SK-N-SH (cell line): ENCODE results near the gene PHLPP2. TPM values are rescaled to one million over a fixed set of nuclear protein-coding genes. Genes with fewer than 3 reads are reported as not detected.

ENCODE experiments used
- CTCF ChIA-PET: fragments of 300-600, 350-600 bp; formaldehyde crosslinking; extraction: SDS; loops from one replicate; lab custom pipeline; 2021; lab: Yijun Ruan, JAX
- POLR2A ChIA-PET: fragments of 350-600 bp; sonication (Branson Sonifier 250); formaldehyde crosslinking; extraction: SDS; loops from one replicate; lab custom pipeline; 2020; ENCODE audit warnings: antibody characterized with exemption, inconsistent platforms; lab: Yijun Ruan, JAX
- DNase-seq: peaks from one replicate; pipeline ENCODE4 v3.0.0; 2012
- H2AFZ ChIP-seq: fragments of 200-600 bp; sonication (generic); 2 replicates; pipeline ENCODE4 v1.8.1; 2016; ENCODE audit warnings: antibody characterized with exemption, mild to moderate bottlenecking, low read depth
- H3F3A ChIP-seq: fragments of 200-600 bp; sonication (generic); replicated peaks from 2 replicates; pipeline ENCODE3; 2016; ENCODE audit warnings: antibody characterized with exemption, mild to moderate bottlenecking; ENCODE audit not compliant: insufficient read depth
- H3K27ac ChIP-seq, 2 experiments: fragments of 200-500 bp in 1 of 2; fragments of 200-600 bp in 1 of 2; sonication (Bioruptor generic) in 1 of 2; sonication (generic), shearing (Covaris generic) in 1 of 2; 2 replicates each; pipeline versions ENCODE4 v1.5.1 to v1.6.1; 2014 to 2016; ENCODE audit warnings: low read depth in 2 of 2, inconsistent platforms in 1 of 2, low read length in 1 of 2, mild to moderate bottlenecking in 1 of 2, mixed read lengths in 1 of 2
- H3K27me3 ChIP-seq: fragments of 200-600 bp; sonication (generic), shearing (Covaris generic); 2 replicates; pipeline ENCODE4 v1.6.1; 2016; ENCODE audit warnings: mixed run types; ENCODE audit not compliant: insufficient read depth
- H3K36me3 ChIP-seq, 2 experiments: fragments of 200-500 bp in 1 of 2; fragments of 200-600 bp in 1 of 2; sonication (Bioruptor generic) in 1 of 2; sonication (generic) in 1 of 2; replicated peaks in 1 of 2; 2 replicates each; pipeline versions ENCODE3 to v1.5.1; 2014 to 2016; ENCODE audit warnings: low read length in 1 of 2, mild to moderate bottlenecking in 1 of 2; ENCODE audit not compliant: insufficient read depth in 2 of 2, control insufficient read depth in 1 of 2
- H3K4me1 ChIP-seq, 2 experiments: fragments of 200-500 bp in 1 of 2; fragments of 200-600 bp in 1 of 2; sonication (Bioruptor generic) in 1 of 2; sonication (generic), shearing (Covaris generic) in 1 of 2; 2 replicates each; pipeline versions ENCODE4 v1.5.1 to v1.6.1; 2014 to 2016; ENCODE audit warnings: low read depth in 1 of 2, low read length in 1 of 2, mixed run types in 1 of 2; ENCODE audit not compliant: insufficient read depth in 2 of 2, control insufficient read depth in 1 of 2
- H3K4me2 ChIP-seq: fragments of 200-600 bp; sonication (generic), shearing (Covaris generic); 2 replicates; pipeline ENCODE4 v1.6.1; 2017; ENCODE audit warnings: mixed run types
- H3K4me3 ChIP-seq, 2 experiments: fragments of 200-500 bp in 1 of 2; fragments of 200-600 bp in 1 of 2; sonication (Bioruptor generic) in 1 of 2; sonication (generic), shearing (Covaris generic) in 1 of 2; 2 replicates each; pipeline versions ENCODE4 v1.5.1 to v1.8.1; 2014 to 2016; ENCODE audit warnings: low read depth in 2 of 2, inconsistent platforms in 1 of 2, low read length in 1 of 2, mild to moderate bottlenecking in 1 of 2, mixed read lengths in 1 of 2, moderate library complexity in 1 of 2
- H3K79me2 ChIP-seq: fragments of 200-600 bp; sonication (generic); 2 replicates; pipeline ENCODE4 v1.8.1; 2017; ENCODE audit warnings: mild to moderate bottlenecking; ENCODE audit not compliant: insufficient read depth
- H3K9ac ChIP-seq: fragments of 200-600 bp; sonication (generic); 2 replicates; pipeline ENCODE4 v1.6.1; 2017; ENCODE audit warnings: mixed run types
- H3K9me2 ChIP-seq: fragments of 200-600 bp; sonication (generic); 2 replicates; pipeline ENCODE4 v1.6.1; 2017; ENCODE audit warnings: mixed run types
- H3K9me3 ChIP-seq: fragments of 200-600 bp; sonication (generic); 2 replicates; pipeline ENCODE4 v1.6.1; 2017; ENCODE audit warnings: mixed run types, mild to moderate bottlenecking, moderate library complexity
- H4K20me1 ChIP-seq: fragments of 200-600 bp; sonication (generic); 2 replicates; pipeline ENCODE4 v1.6.1; 2017; ENCODE audit warnings: mild to moderate bottlenecking, mixed run types; ENCODE audit not compliant: insufficient read depth
- CHD2 ChIP-seq: fragments of 150-350 bp; IDR thresholded peaks from 2 replicates; pipeline ENCODE4 v1.6.1; 2018; ENCODE audit warnings: low read length; ENCODE audit not compliant: partially characterized antibody
- ELF1 ChIP-seq: IDR thresholded peaks from 2 replicates; pipeline ENCODE4 v1.4.0; 2012
- EZH2phosphoT487 ChIP-seq: fragments of 200-600 bp; sonication (generic); IDR thresholded peaks from 2 replicates; pipeline ENCODE4 v1.6.1; 2017; ENCODE audit warnings: low read depth, mixed run types, mild to moderate bottlenecking, antibody characterized with exemption, moderate library complexity, borderline replicate concordance
- FOSL2 ChIP-seq: IDR thresholded peaks from 2 replicates; pipeline ENCODE4 v1.4.0; 2012; ENCODE audit warnings: low read depth, mild to moderate bottlenecking, moderate library complexity, borderline replicate concordance
- GABPA ChIP-seq: IDR thresholded peaks from 2 replicates; pipeline ENCODE4 v1.4.0; 2012; ENCODE audit warnings: low read depth, mild to moderate bottlenecking
- MAX ChIP-seq: IDR thresholded peaks from 2 replicates; pipeline ENCODE4 v1.4.0; 2012; ENCODE audit warnings: low read depth
- MXI1 ChIP-seq: IDR thresholded peaks from 2 replicates; pipeline ENCODE4 v1.6.1; 2012; ENCODE audit warnings: mild to moderate bottlenecking, low read depth, low read length, improper control_type of control experiment
- NFIC ChIP-seq: IDR thresholded peaks from 2 replicates; pipeline ENCODE4 v1.4.0; 2012; ENCODE audit warnings: borderline replicate concordance
- NRF1 ChIP-seq: IDR thresholded peaks from 2 replicates; pipeline ENCODE4 v1.6.1; 2012; ENCODE audit warnings: low read depth, mild to moderate bottlenecking, low read length
- PBX3 ChIP-seq: IDR thresholded peaks from 2 replicates; pipeline ENCODE4; 2012
- POLR2AphosphoS5 ChIP-seq: IDR thresholded peaks from 2 replicates; pipeline ENCODE4 v1.6.1; 2012; ENCODE audit warnings: low read depth, low read length
- RAD21 ChIP-seq: IDR thresholded peaks from 2 replicates; pipeline ENCODE4 v1.6.1; 2012; ENCODE audit warnings: mild to moderate bottlenecking, low read length
- RCOR1 ChIP-seq: fragments of 150-350 bp; IDR thresholded peaks from 2 replicates; pipeline ENCODE4 v1.6.1; 2017; ENCODE audit warnings: antibody characterized with exemption, low read length
- RFX5 ChIP-seq: IDR thresholded peaks from 2 replicates; pipeline ENCODE4 v1.6.1; 2012; ENCODE audit warnings: mild to moderate bottlenecking, improper control_type of control experiment, low read length
- RXRA ChIP-seq: IDR thresholded peaks from 2 replicates; pipeline ENCODE4 v1.4.0; 2012; ENCODE audit warnings: low read depth, mild to moderate bottlenecking, borderline replicate concordance
- SIN3A ChIP-seq: IDR thresholded peaks from 2 replicates; pipeline ENCODE4 v1.6.1; 2012; ENCODE audit warnings: low read depth, mild to moderate bottlenecking, low read length, moderate library complexity, borderline replicate concordance
- SMC3 ChIP-seq: IDR thresholded peaks from 2 replicates; pipeline ENCODE4 v1.6.1; 2012; ENCODE audit warnings: low read depth, low read length, improper control_type of control experiment
- TCF12 ChIP-seq: IDR thresholded peaks from 2 replicates; pipeline ENCODE4 v1.4.0; 2012
- USF1 ChIP-seq: IDR thresholded peaks from 2 replicates; pipeline ENCODE4 v1.4.0; 2012; ENCODE audit warnings: low read depth, borderline replicate concordance
- USF2 ChIP-seq: fragments of 150-350 bp; IDR thresholded peaks from 2 replicates; pipeline ENCODE4 v1.6.1; 2017; ENCODE audit warnings: antibody characterized with exemption, low read length, low read depth, borderline replicate concordance
- WGBS: methylation state at CpG from one replicate; pipeline ENCODE4 v1.1.6; 2017; ENCODE audit warnings: low lambda C conversion rate; 5-methylcytosine and 5-hydroxymethylcytosine counted together
- polyA plus RNA-seq, 3 experiments: library from polyadenylated mRNA; depleted of rRNA; stranded (reverse); fragments of >200 nt; gene quantifications; 2 replicates each; pipeline ENCODE4 v1.2.3, GENCODE V29; 2012

The PHLPP2 gene
- polyA plus RNA-seq (2012; rRNA removed), result 5.5 and 7.2 TPM in 2 replicates
- polyA plus RNA-seq (2012; cell fraction: cytosol; rRNA removed), result 5.1 and 5.6 TPM in 2 replicates
- polyA plus RNA-seq (2012; cell fraction: nucleus; rRNA removed), result 10.5 and 15.7 TPM in 2 replicates

GRCh38 chr16:71724320-71724751 is at the start of gene PHLPP2:
TSS of gene PHLPP2 (minus strand) at chr16:71724701. CDS start at chr16:71714795, 9,906 bp downstream.
- H3K9ac ChIP-seq, result peak within 1 kb of the TSS; percentile 83
- peak within 1 kb of the TSS; percentile 57 to 73; a peak in 3 of 4 replicates for H3K27ac ChIP-seq
- peak within 1 kb of the TSS; percentile 70; the same call in 1 of the 2 replicates for H3K4me2 ChIP-seq
- peak within 1 kb of the TSS; percentile 61 to 94 for H3K4me3 ChIP-seq
- WGBS, result 60% methylated on average over 10 of the region's 10 CpGs
- peak within 1 kb of the TSS; percentile 60; the same call in 1 of the 2 replicates for H2AFZ ChIP-seq
- CTCF ChIA-PET, result interaction anchor here (0.7 to 2.0 kb wide), 2 partner anchors 113 to 147 kb away, joined by 3 to 8 read pairs; no protein-coding TSS in a partner anchor
- peaks cover 3 to 19% of the 10 kb centered on the region in 2 experiments for H3K36me3 ChIP-seq
- POLR2A ChIA-PET, result no interaction called here
- peaks cover 23% of the 10 kb centered on the region for H3F3A ChIP-seq
- H3K9me2 ChIP-seq, result no peaks in the 10 kb centered on the region
- H3K27me3 ChIP-seq, result no peaks in the 10 kb centered on the region
- peaks cover 6 to 10% of the 10 kb centered on the region in 2 experiments; a peak in 2 of 4 replicates for H3K4me1 ChIP-seq
- no peak for DNase-seq
- H3K9me3 ChIP-seq, result no peaks in the 10 kb centered on the region
- H4K20me1 ChIP-seq, result peaks cover 10% of the 10 kb centered on the region
- TF ChIP-seq NRF1 (no peak), TCF12 (no peak), USF1 (no peak), RAD21 (no peak), NFIC (no peak), GABPA (no peak), USF2 (no peak), SMC3 (no peak), RXRA (no peak), MXI1 (no peak), CHD2 (no peak), EZH2phosphoT487 (no peak), SIN3A (no peak), POLR2AphosphoS5 (no peak), FOSL2 (no peak), ELF1 (no peak), PBX3 (no peak), RFX5 (no peak), MAX (no peak), RCOR1 (no peak)
- H3K79me2 ChIP-seq, result peaks cover 37% of the 10 kb centered on the region
